GM12878 (cell line): ENCODE results near the gene JPH4. TPM values are rescaled to one million over a fixed set of nuclear protein-coding genes. Genes with fewer than 3 reads are reported as not detected.

Source experiments
- ATAC-seq: fragments of 200-7000 bp; cut with Tn5 transposase; 3 replicates; pipeline ENCODE4 v1.9.1; 2020; ENCODE audit warnings: mild to moderate bottlenecking, moderate library complexity
- BruUV-seq: library from RNA; stranded (reverse); fragments of 400-500 nt; replicated peaks from 2 replicates; lab custom pipeline; 2021; lab: Mats Ljungman, UMichigan
- CTCF ChIA-PET: fragments of 300-600 bp; sonication (Branson Sonifier 250); formaldehyde crosslinking; extraction: SDS; loops from one replicate; lab custom pipeline; 2021; ENCODE audit warnings: inconsistent platforms; lab: Yijun Ruan, JAX
- POLR2A ChIA-PET: fragments of 350-600 bp; formaldehyde crosslinking; extraction: SDS; loops from one replicate; lab custom pipeline; 2021; ENCODE audit warnings: inconsistent platforms; lab: Charles Lee
- RAD21 ChIA-PET: fragments of 300-600 bp; sonication (Branson Sonifier 250); formaldehyde crosslinking; loops from one replicate; lab custom pipeline; 2023; ENCODE audit warnings: antibody characterized with exemption; ENCODE audit not compliant: unreplicated experiment; lab: Charles Lee
- SMC1A ChIA-PET: fragments of 300-600 bp; sonication (Branson Sonifier 250); formaldehyde crosslinking; loops from one replicate; lab custom pipeline; 2023; ENCODE audit not compliant: unreplicated experiment, uncharacterized antibody; lab: Charles Lee
- DNase-seq: peaks from one replicate; pipeline ENCODE4 v3.0.0-alpha.2; 2011; ENCODE audit warnings: low read depth, low spot score
- FAIRE-seq: peaks from 3 replicates; lab custom pipeline; 2011; peaks lifted over from hg19 to GRCh38; lab: Jason Lieb, UNC
- H2AFZ ChIP-seq: 2 replicates; pipeline ENCODE4 v1.6.0; 2011; ENCODE audit warnings: low read depth, low read length, control low read depth; ENCODE audit not compliant: control insufficient read depth
- H3K27ac ChIP-seq: 2 replicates; pipeline ENCODE4 v1.5.1; 2011; ENCODE audit warnings: control low read depth; ENCODE audit not compliant: control insufficient read depth, insufficient read depth
- H3K27me3 ChIP-seq, 2 experiments: replicated peaks in 1 of 2; 2 replicates each; pipeline versions ENCODE4 v1.6.0 to v1.6.1; 2011; ENCODE audit warnings: low read length in 1 of 2; ENCODE audit not compliant: control insufficient read depth in 2 of 2, insufficient read depth in 2 of 2
- H3K36me3 ChIP-seq, 2 experiments: 2 replicates each; pipeline ENCODE4 v1.5.1; 2011; ENCODE audit warnings: low read length in 1 of 2; ENCODE audit not compliant: control insufficient read depth in 2 of 2, insufficient read depth in 2 of 2
- H3K4me1 ChIP-seq: 2 replicates; pipeline ENCODE4 v1.6.1; 2011; ENCODE audit warnings: mild to moderate bottlenecking, low read length, moderate library complexity, mixed read lengths; ENCODE audit not compliant: control insufficient read depth, insufficient read depth
- H3K4me2 ChIP-seq: 2 replicates; pipeline ENCODE4 v1.6.0; 2011; ENCODE audit warnings: control low read depth; ENCODE audit not compliant: control insufficient read depth, insufficient read depth
- H3K4me3 ChIP-seq: fragments of 200-600 bp; sonication (generic); 2 replicates; pipeline ENCODE4 v1.5.1; 2016
- H3K79me2 ChIP-seq: 2 replicates; pipeline ENCODE4 v1.6.0; 2011; ENCODE audit warnings: low read length; ENCODE audit not compliant: control insufficient read depth, insufficient read depth
- H3K9ac ChIP-seq: 2 replicates; pipeline ENCODE4 v1.8.0; 2011; ENCODE audit warnings: low read length, control low read depth, mixed read lengths; ENCODE audit not compliant: control insufficient read depth, insufficient read depth
- H3K9me3 ChIP-seq: replicated peaks from 3 replicates; pipeline ENCODE4 v1.5.1; 2011; ENCODE audit warnings: mild to moderate bottlenecking, low read length; ENCODE audit not compliant: control insufficient read depth, insufficient read depth
- H4K20me1 ChIP-seq: 2 replicates; pipeline ENCODE4 v1.6.0; 2011; ENCODE audit not compliant: control insufficient read depth, insufficient read depth
- CEBPB ChIP-seq, 2 experiments: fragments of 150-350 bp in 1 of 2; IDR thresholded peaks; 2 replicates each; pipeline ENCODE4 v1.6.1; 2012 to 2014; ENCODE audit warnings: low read depth in 2 of 2, low read length in 2 of 2, borderline replicate concordance in 1 of 2, inconsistent platforms in 1 of 2
- KAT2A ChIP-seq: conservative IDR thresholded peaks from 2 replicates; pipeline ENCODE4 v1.6.1; 2011; ENCODE audit warnings: low read depth, low read length; ENCODE audit not compliant: control insufficient read depth
- MEF2B ChIP-seq: fragments of 450-650 bp; IDR thresholded peaks from 2 replicates; pipeline ENCODE4 v1.6.1; 2018; ENCODE audit warnings: mild to moderate bottlenecking, moderate library complexity; ENCODE audit not compliant: partially characterized antibody, poor library complexity, severe bottlenecking
- MTA2 ChIP-seq: fragments of 450-650 bp; IDR thresholded peaks from 2 replicates; pipeline ENCODE4 v1.6.1; 2016; ENCODE audit warnings: low read depth, mild to moderate bottlenecking, moderate library complexity
- RFX5 ChIP-seq: IDR thresholded peaks from 2 replicates; pipeline ENCODE4 v1.6.1; 2011; ENCODE audit warnings: low read depth, low read length, improper control_type of control experiment
- SUPT20H ChIP-seq: IDR thresholded peaks from 2 replicates; pipeline ENCODE4 v1.6.1; 2011; ENCODE audit warnings: low read depth, mild to moderate bottlenecking, low read length, moderate library complexity, borderline replicate concordance; ENCODE audit not compliant: control insufficient read depth
- TCF12 ChIP-seq: IDR thresholded peaks from 2 replicates; pipeline ENCODE4 v1.6.1; 2011; ENCODE audit warnings: low read depth, mild to moderate bottlenecking, low read length
- TCF7 ChIP-seq: IDR thresholded peaks from 2 replicates; pipeline ENCODE4 v1.6.1; 2014; ENCODE audit warnings: antibody characterized with exemption, borderline replicate concordance
- YBX1 ChIP-seq: fragments of 450-650 bp; IDR thresholded peaks from 2 replicates; pipeline ENCODE4 v1.6.1; 2016; ENCODE audit warnings: antibody characterized with exemption
- ZBTB4 ChIP-seq: fragments of 450-650 bp; formaldehyde crosslinking; IDR thresholded peaks from 2 replicates; pipeline ENCODE4 v1.4.0; 2022; ENCODE audit warnings: mild to moderate bottlenecking, moderate library complexity
- ZNF622 ChIP-seq: fragments of 450-650 bp; IDR thresholded peaks from 2 replicates; pipeline ENCODE4 v1.6.1; 2017; ENCODE audit warnings: mild to moderate bottlenecking, inconsistent platforms
- ZSCAN29 ChIP-seq: fragments of 450-650 bp; IDR thresholded peaks from 2 replicates; pipeline ENCODE4 v1.6.1; 2017; ENCODE audit warnings: mild to moderate bottlenecking, moderate library complexity
- ZZZ3 ChIP-seq: IDR thresholded peaks from 2 replicates; pipeline ENCODE4 v1.6.1; 2011; ENCODE audit warnings: low read depth; ENCODE audit not compliant: control insufficient read depth, insufficient read length
- WGBS: methylation state at CpG from one replicate; pipeline ENCODE4 v1.1.6; 2016; ENCODE audit warnings: low lambda C conversion rate; ENCODE audit not compliant: insufficient replicate concordance, insufficient coverage; ENCODE audit errors: missing lambda C conversion rate; 5-methylcytosine and 5-hydroxymethylcytosine counted together
- in situ Hi-C: fragments of 300-500 bp; cut with MboI; formaldehyde crosslinking; loops from 9 replicates; pipeline ENCODE4 v1.14.3; 2018; ENCODE audit warnings: mixed read lengths
- intact Hi-C: fragments of 100-400 bp; cut with micrococcal nuclease; formaldehyde crosslinking; loops from one replicate; pipeline ENCODE4 v1.14.2; 2022; ENCODE audit not compliant: unreplicated experiment
- polyA plus RNA-seq, 11 experiments: library from polyadenylated mRNA; depleted of rRNA in 4 of 11; unstranded in 6 of 11; stranded (reverse) in 5 of 11; fragments of >200 nt; fragmentation: Nextera tagmentation in 4 of 11; fragmentation: Illumina TruSeq in 1 of 11; extraction: Ambion mirVana in 4 of 11; extraction: Trizol in 1 of 11; gene quantifications; 1 replicate in 1 of 11; 2 replicates in 10 of 11; pipeline versions ENCODE4 v1.2.1 to v1.2.3, GENCODE V29; 2011 to 2016; ENCODE audit warnings: inconsistent platforms in 2 of 11, missing spikeins in 2 of 11, low read depth in 1 of 11
- total RNA-seq, 4 experiments: library from RNA; depleted of rRNA in 3 of 4; stranded (reverse); fragments of >200 nt in 3 of 4; fragmentation: Illumina TruSeq in 1 of 4; extraction: Trizol in 1 of 4; gene quantifications; 2 replicates each; pipeline versions ENCODE4 v1.2.1 to v1.2.3, GENCODE V29; 2013 to 2021

JPH4 gene
- total and polyA plus RNA-seq, 10 of the 15 experiments (the other 5 are each of a cell fraction or from before 2014, with no cell fraction given) = 0.48 to 10.3 (median 3.8) TPM

DNA sequence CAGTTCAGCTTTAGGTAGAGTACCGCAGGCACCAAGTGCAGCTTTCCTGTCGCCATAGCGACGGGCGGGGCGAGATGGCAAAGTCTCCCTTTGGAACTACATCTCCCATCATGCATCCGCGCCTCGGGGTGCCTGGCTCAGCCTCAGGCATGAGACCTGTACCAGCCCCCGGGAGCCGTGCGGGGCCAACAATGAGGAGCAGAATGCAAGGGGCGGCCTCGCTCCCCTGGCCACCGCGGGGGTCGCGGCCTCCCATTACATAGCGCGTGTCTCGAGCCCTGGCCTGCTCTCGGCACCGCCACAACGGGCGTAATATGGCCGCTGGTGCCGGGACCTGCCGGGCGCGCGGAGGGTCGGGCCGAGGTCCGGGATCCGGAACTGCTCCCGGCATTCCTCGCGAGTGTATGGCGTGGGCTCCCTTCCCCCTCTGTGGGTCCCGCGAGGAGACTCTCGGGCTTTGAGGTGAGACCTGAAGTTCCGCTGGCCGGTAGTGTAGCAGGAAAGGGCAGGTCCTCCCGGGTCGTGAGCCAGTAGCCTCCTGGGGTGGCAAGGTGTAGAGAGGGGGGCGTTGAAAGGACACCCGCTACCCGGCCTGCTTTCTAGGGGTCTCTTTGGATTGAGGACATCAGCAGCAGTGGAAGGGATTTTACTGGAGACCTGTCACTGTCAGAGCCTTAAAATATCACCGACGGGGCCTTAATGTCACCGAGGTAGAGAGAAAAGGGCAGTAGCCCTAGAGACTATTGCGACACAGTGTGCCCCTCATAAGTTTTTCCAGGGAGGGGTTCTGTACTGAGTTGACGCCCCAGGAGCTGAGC, 22.5 kb downstream of the JPH4 start, which contains the start of gene THTPA (continued):
- TF ChIP-seq ZBTB4 (CRISPR knock-in tag) (no peak), TCF12 (0 out of 2 replicates have a peak, but pooled peaks have one; percentile 34)

DNA sequence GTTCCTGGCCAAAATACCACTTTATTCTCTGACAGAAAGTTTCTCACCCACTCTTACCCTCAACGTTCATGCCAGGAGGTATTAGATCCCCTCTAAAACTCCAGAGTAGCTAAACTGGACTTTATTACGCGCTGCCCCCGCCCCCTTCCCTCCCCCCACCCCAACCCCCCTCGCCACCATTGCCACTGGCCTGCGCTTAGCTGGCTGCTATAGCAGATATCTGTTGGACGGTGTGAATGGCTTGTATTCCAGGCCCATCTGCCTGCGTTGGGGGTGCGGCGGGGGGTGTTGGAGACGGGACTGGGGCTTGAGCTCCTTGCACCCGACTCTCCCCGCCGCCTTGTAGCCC, 23.1 kb downstream of the JPH4 start:
- 5% methylated on average over 13 of the region's 14 CpGs for WGBS
- H3K4me1 ChIP-seq = peaks cover 3% of the 10 kb centered on the region
- peak overlapping the region; percentile 76 for H3K27ac ChIP-seq
- no peak for ATAC-seq
- POLR2A ChIA-PET = interaction anchor here (0.8 to 0.9 kb wide), 2 partner anchors 17 to 235 kb away, joined by 4 read pairs; partner anchors contain the start of gene PABPN1
- H3K9me3 ChIP-seq = no peaks in the 10 kb centered on the region
- peaks cover 4 to 10% of the 10 kb centered on the region in 2 experiments; a peak in 3 of 4 replicates for H3K36me3 ChIP-seq
- in situ Hi-C loops = loop anchor here (5.0 kb wide), 2 partner anchors 78 to 233 kb away; partner anchors contain the start of gene PABPN1
- no peaks in the 10 kb centered on the region for H3K27me3 ChIP-seq
- SMC1A ChIA-PET = interaction anchor here (0.6 to 3.1 kb wide), 3 partner anchors 12 to 77 kb away, joined by 3 to 10 read pairs (median 3); partner anchors contain the start of gene AP1G2
- peak overlapping the region; percentile 79 for H3K4me2 ChIP-seq
- TF ChIP-seq TCF12 (no peak), ZNF622 (no peak), MTA2 (no peak), ZBTB4 (CRISPR knock-in tag) (no peak), ZZZ3 (no peak), SUPT20H (no peak), RFX5 (no peak), TCF7 (no peak), CEBPB (IDR thresholded peaks at IDR 0.05; ENCODE audit: borderline replicate concordance in 1 of 2, low read depth in 2 of 2, low read length in 2 of 2) (no peak), KAT2A (no peak), MEF2B (no peak), YBX1 (no peak), ZSCAN29 (no peak)
- TF ChIP-seq, all 136 proteins: peak for 0
- intact Hi-C loops = loop anchor here (5.0 kb wide), 1 partner anchor 233 kb away; the partner anchor contains the start of gene PABPN1
- Histone ChIP-seq H3K9ac (peak overlapping the region; percentile 79), H2AFZ (peak overlapping the region; percentile 96), H3K4me3 (peak overlapping the region; percentile 82; the same call in 1 of the 2 replicates), H4K20me1 (no peaks in the 10 kb centered on the region), H3K79me2 (peaks cover 26% of the 10 kb centered on the region)
- ChIA-PET RAD21 (interaction anchor here (0.6 to 0.8 kb wide), 2 partner anchors 77 to 256 kb away, joined by 3 to 5 read pairs; no protein-coding TSS in a partner anchor), CTCF (interaction anchor here (0.6 to 13.1 kb wide), 5 partner anchors 15 to 876 kb away, joined by 3 to 436 read pairs (median 4); partner anchors contain the start of gene NGDN)
- DNase-seq = no peak
- BruUV-seq = no TSS peak
- no peak for FAIRE-seq
